Hippocampal formation (tissue), 2 donors: ENCODE measurements around the gene NKX2-3.

Experiments
- DNase-seq, 2 donors: peaks; one replicate each; lab custom pipeline; 2025; lab: John Stamatoyannopoulos, UW

The NKX2-3 gene

GRCh38 chr10:99526861-99527504 is 5.8 kb upstream of the NKX2-3 start:
- DNase-seq, result no peak

- no peak for DNase-seq
Observed at GRCh38 chr10:99527526-99528493, 4.9 kb upstream of the NKX2-3 start.

GRCh38 chr10:99528494-99529441 is 4.0 kb upstream of the NKX2-3 start:
- no peak for DNase-seq

- DNase-seq, result no peak
Observed at GRCh38 chr10:99529591-99530107, 3.1 kb upstream of the NKX2-3 start.

GRCh38 chr10:99530108-99531025 is 2.4 kb upstream of the NKX2-3 start:
- DNase-seq, result no peak

GRCh38 chr10:99531026-99531695 is 1.6 kb upstream of the NKX2-3 start:
- no peak for DNase-seq

GRCh38 chr10:99531696-99532593 is 797 bp upstream of the NKX2-3 start:
- DNase-seq, result no peak

- no peak for DNase-seq
Observed at GRCh38 chr10:99533496-99534449, 1.0 kb downstream of the NKX2-3 start.

GRCh38 chr10:99534450-99534938 is 1.8 kb downstream of the NKX2-3 start:
- DNase-seq, result no peak

GRCh38 chr10:99534939-99535763 is 2.4 kb downstream of the NKX2-3 start:
- DNase-seq, result no peak

GRCh38 chr10:99535764-99536337 is 3.1 kb downstream of the NKX2-3 start:
- DNase-seq, result no peak

- no peak for DNase-seq
Observed at GRCh38 chr10:99536338-99537085, 3.8 kb downstream of the NKX2-3 start.

- no peak for DNase-seq
Observed at GRCh38 chr10:99537086-99537988, 4.6 kb downstream of the NKX2-3 start.
